Stimulated activated CD8-positive, alpha-beta memory T cell treated with anti-CD3 and anti-CD28 coated beads, Interleukin-7, amount 100 ng/mL, for 1 hour (primary cell): ENCODE results near the gene KASH5.
A peak's percentile ranks its signal among the peaks of the same experiment; 100 is the strongest.
"Not testable (repeated sequence)": the region's sequence is repeated elsewhere in the genome, so short reads cannot be mapped to it uniquely, and the experiment has no call there.

ENCODE experiments used
- DNase-seq, 2 donors: peaks; one replicate each; pipeline ENCODE4 v3.0.0-alpha.2; 2020; ENCODE audit warnings: low read depth in 2 of 2

The KASH5 gene

GRCh38 chr19:49436381-49437017, 48.5 kb downstream of the KASH5 start:
- no peak for DNase-seq

GRCh38 chr19:49437231-49437630, 49.2 kb downstream of the KASH5 start:
- DNase-seq, result no peak

GRCh38 chr19:49438261-49438660, 50.2 kb downstream of the KASH5 start:
- DNase-seq, result no peak

DNA sequence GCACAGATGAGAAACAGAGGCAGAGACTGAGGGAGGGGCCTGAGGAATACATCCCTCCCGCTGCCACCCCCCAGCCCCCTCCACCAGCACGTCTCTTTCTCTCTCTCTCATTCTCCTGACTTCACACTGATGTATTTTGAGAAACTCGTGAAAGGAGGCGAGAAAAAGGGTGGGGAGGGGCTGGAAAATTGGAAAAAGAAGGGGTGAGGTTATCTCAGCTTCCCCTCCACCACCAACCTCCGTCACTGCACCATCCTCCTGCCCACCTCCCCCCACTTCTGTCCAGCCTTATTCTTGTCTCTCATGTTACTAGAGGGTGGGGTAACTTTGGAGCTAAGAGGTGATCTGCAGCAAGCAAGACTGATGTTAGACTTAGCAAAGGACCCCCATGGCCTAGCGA, 51.8 kb downstream of the KASH5 start:
- DNase-seq, result no peak

DNA sequence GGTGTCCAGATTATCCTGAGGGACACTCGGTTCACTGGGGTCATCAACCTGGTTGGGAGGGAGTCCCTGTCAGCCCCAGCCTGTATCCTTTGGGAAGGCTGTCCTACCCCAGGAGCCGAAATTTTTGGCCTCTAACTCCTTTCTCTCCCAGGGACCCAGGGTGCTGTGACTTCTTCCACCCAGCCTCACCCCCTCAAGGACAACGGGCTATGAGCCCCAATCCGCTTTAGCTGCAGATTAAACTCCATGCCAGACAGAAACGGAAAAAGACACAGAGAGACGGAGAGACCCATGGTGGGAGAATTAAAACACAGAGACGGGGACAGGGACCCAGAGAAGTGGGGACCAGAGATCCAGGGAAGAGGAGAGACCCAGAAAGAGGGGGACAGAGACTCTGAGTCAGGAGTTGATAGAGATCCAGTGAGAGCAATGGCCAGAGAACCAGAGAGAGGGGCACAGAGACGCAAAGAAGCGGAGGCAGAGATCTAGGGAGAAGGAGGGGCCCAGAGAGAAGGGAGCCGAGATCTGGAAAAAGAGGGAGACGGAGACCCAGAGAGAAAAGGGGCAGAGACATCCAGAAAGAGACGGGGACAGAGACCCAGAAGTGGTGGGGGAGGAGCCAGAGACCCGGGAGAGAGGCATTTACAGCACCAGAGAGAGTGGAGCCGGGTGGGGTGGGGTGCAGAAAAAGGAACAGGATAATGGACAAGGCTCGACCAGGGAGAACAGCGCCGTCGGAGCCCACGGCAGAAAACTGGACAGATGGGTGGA, 52.6 kb downstream of the KASH5 start:
- no peak for DNase-seq

- no peak for DNase-seq
Observed at GRCh38 chr19:49441210-49441959, 53.3 kb downstream of the KASH5 start, which contains the start of gene SLC17A7. Gene SLC17A7 (minus strand): TSS chr19:49441527. CDS start chr19:49441379, 148 bp downstream.

GRCh38 chr19:49441960-49442350, 53.9 kb downstream of the KASH5 start:
- no peak for DNase-seq

DNA sequence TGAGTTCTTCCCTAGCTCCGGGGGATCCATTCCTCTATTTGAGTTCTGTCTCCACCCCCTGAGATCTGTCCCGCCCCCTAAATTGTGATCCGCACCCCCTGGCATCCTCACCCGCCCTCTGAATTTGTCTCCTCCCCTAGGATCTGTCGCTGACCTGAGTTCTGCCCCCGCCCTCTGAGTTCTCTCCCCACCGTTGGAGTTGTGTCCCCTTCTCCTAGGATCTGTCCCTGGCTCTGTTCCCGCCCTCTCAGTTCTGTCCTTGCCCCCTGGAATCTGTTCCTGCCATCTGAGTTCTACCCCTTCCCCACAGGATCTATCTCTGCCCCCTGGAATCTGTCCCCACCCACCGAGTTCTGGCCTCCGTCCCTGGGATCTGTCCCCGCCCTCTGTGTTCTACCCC, 54.3 kb downstream of the KASH5 start:
- DNase-seq, result no peak

GRCh38 chr19:49442771-49443365, 54.8 kb downstream of the KASH5 start:
- DNase-seq, result no peak

GRCh38 chr19:49443366-49444099, 55.5 kb downstream of the KASH5 start:
- peak; percentile 84 to 87 for DNase-seq

- DNase-seq, result not testable (repeated sequence)
Observed at GRCh38 chr19:49444100-49444700, 56.2 kb downstream of the KASH5 start.

DNA sequence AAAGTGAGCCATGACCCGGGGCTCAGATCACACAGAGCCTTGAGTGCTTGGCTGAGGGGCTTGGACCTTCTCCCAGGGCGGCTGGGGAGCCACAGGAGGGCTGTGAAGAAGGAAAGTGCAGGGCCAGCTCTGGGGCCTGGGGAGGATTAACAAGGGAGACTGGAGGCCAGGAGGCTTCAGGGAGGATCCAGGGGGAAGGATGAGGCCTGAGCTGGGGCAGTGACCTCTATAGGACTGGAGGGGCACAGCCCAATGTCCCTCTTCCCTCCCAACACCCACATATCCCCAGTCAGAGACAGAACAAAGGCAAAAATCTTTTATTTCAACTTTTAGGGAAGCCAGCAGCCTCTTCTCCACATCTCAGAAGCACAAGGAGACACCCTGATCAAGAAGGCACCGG, 57.9 kb downstream of the KASH5 start:
- DNase-seq, result no peak

DNA sequence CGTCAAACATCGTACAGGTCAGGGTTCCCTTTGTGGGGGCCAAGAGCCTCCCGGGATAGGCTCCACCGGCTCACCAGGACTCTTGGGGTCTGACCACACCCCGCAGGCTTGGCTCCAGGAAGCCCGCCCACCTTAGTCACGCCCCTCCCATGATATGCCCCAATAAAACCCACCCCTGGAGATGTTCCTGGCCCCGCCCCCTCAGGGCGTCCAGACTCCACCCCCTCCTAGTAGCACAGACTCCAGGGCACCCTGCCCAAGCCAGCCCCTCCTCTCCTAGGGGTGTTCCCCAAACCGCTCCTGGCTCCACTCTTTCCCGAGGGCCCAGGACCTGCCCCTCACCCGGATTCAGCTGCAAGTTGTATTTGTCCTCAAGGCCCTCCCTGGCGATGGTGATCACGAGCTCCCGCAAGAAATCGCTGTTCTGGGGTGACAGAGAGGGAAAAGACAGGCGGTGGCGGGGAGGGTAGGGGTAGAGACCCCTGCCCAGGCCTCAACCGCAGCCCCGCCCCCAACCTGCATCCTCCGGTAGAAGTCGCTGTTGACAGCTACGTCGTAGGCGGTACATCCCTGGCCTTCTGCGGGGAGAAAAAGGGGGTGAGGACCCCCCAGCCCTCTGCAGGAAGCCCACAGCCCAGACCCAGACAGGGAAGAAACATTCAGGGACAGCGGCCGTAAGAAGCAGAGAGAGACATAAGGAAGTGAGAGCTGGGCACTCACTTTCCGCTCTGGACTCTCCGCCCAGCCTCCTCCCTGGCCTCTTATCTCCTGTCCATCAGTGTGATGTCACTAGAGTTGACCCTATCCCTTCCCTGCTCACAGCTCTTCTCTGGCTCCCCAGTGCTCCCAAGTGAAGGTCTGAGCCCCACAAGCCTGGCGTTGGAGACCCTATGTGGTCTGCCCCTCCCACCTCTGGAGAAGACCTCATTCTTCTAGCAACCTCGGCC, 59.7 kb downstream of the KASH5 start:
- no peak for DNase-seq

GRCh38 chr19:49448432-49448786, 60.4 kb downstream of the KASH5 start:
- no peak for DNase-seq

GRCh38 chr19:49450405-49450804, 62.4 kb downstream of the KASH5 start:
- no peak for DNase-seq

DNA sequence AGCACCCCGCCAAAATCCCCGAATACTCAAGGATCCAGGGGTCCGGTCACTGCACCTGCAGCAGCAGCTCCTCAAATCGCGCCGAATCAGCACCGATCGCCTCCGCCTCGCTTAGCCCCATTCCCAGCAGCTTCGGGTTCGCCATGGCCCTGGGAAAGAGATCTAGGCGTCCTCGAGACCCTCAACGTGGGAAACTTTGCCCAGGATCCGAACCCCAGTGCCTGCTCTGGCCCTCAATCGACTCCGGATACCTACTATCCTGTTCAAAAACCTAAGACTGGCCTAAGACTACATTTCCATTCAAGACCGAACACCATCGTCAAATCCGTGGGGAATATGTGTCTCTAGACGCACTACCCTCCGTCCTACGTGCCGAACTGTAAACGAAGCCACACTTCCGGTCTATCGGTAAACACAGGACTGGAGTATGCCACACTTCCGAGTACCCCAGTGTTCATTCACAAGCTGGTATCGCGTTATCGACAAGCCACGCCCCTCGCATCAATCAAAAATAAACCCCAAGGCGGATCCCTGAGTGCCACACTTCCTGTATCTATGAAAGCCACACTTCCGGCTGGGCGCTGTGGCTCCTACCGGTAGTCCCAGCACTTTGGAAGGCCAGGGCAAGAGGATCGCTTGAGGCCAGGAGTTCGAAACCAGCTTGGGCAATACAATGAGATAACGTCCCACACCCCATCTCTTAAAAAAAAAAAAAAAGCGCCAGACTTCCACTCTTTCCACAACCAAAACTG, 63.6 kb downstream of the KASH5 start, which contains the start of gene PIH1D1:
TSS of gene PIH1D1 (minus strand) at position 385 of the 752 bp plus-strand sequence. CDS start at position 145, 240 bp downstream.
- peak; percentile 86 to 88 for DNase-seq

- DNase-seq, result peak; percentile 90 to 92
Observed at GRCh38 chr19:49453013-49453756, 65.1 kb downstream of the KASH5 start, which contains the start of gene ALDH16A1. Gene ALDH16A1 (plus strand): TSS chr19:49453225. CDS start chr19:49453332, 107 bp downstream.

DNA sequence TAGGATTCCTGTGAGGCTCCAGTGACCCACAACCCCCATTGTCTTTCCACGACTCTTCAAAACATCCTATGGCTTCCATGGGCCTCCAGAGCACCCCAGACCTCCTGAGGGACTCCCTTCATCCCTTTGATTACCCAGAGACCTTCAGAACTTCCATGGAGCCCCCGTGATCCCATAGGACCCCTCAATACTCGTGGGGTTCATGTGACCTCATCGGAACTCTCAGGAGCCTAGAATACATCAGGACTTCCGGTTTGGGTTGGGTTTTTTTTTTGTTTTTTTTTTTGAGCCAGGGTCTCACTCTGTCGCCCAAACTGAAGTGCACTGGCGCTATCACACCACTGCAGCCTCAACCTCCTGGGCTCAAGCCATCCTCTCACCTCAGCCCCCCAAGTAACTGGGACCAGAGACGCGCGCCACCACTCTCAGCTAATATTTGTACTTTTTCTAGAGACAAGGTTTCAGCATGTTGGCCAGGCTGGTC, 65.8 kb downstream of the KASH5 start:
- DNase-seq, result no peak
